LoVo (cell line): ENCODE data around the gene UNC13C.
"Not testable (repeated sequence)": the region's sequence is repeated elsewhere in the genome, so short reads cannot be mapped to it uniquely, and the experiment has no call there.

Experiments
- DNase-seq: peaks from one replicate; pipeline ENCODE4 v3.0.0-alpha.2; 2016; ENCODE audit warnings: low spot score

The UNC13C gene

GRCh38 chr15:53978253-53978906 is at the start of gene UNC13C:
TSS of gene UNC13C (plus strand) at chr15:53978441. CDS start at chr15:54012904, 34,463 bp downstream.
- no peak for DNase-seq

- DNase-seq: no peak
These were observed 42.1 kb upstream of the UNC13C start for GRCh38 chr15:53936137-53936536.

- DNase-seq: not testable (repeated sequence)
These were observed 40.6 kb upstream of the UNC13C start for GRCh38 chr15:53937632-53938031.

- no peak for DNase-seq
These were observed 27.7 kb upstream of the UNC13C start for GRCh38 chr15:53950572-53950971.

GRCh38 chr15:53955396-53955795 is 22.8 kb upstream of the UNC13C start:
- DNase-seq: no peak

- peak; percentile 29 for DNase-seq
These were observed 15.3 kb upstream of the UNC13C start for GRCh38 chr15:53962646-53963561.

GRCh38 chr15:53963801-53964200 is 14.4 kb upstream of the UNC13C start:
- no peak for DNase-seq

- DNase-seq: no peak
These were observed 4.1 kb upstream of the UNC13C start for GRCh38 chr15:53974121-53974520.

- DNase-seq: no peak
These were observed 3.4 kb upstream of the UNC13C start for GRCh38 chr15:53974813-53975212.

GRCh38 chr15:53976844-53977392 is 1.3 kb upstream of the UNC13C start:
- peak; percentile 9 for DNase-seq

- no peak for DNase-seq
These were observed 979 bp downstream of the UNC13C start for GRCh38 chr15:53979051-53979788.

- DNase-seq: no peak
These were observed 1.8 kb downstream of the UNC13C start for GRCh38 chr15:53980021-53980420.

GRCh38 chr15:53982071-53982680 is 3.9 kb downstream of the UNC13C start:
- no peak for DNase-seq

- no peak for DNase-seq
These were observed 4.6 kb downstream of the UNC13C start for GRCh38 chr15:53982876-53983275.

GRCh38 chr15:53984221-53984620 is 6.0 kb downstream of the UNC13C start:
- no peak for DNase-seq

GRCh38 chr15:53985562-53985961 is 7.3 kb downstream of the UNC13C start:
- no peak for DNase-seq

GRCh38 chr15:53987480-53987879 is 9.2 kb downstream of the UNC13C start:
- DNase-seq: no peak

GRCh38 chr15:54007256-54007655 is 29.0 kb downstream of the UNC13C start:
- DNase-seq: no peak

GRCh38 chr15:54011656-54012055 is 33.4 kb downstream of the UNC13C start:
- no peak for DNase-seq

- DNase-seq: no peak
These were observed 35.9 kb downstream of the UNC13C start for GRCh38 chr15:54014067-54014655.

GRCh38 chr15:54017251-54017650 is 39.0 kb downstream of the UNC13C start:
- no peak for DNase-seq
